A549 (cell line): ENCODE data around the gene ROPN1L. TPM values are rescaled to one million over a fixed set of nuclear protein-coding genes. Genes with fewer than 3 reads are reported as not detected.

ENCODE experiments used
- ATAC-seq, 2 experiments: fragments of 200-7000 bp in 1 of 2; fragments of >200 bp in 1 of 2; cut with Nextera tagmentation in 1 of 2; cut with Tn5 transposase in 1 of 2; 3 replicates each; pipeline versions ENCODE4 v1.8.0 to v1.9.1; 2018 to 2020; ENCODE audit warnings: mild to moderate bottlenecking in 1 of 2, moderate library complexity in 1 of 2
- CTCF ChIA-PET: fragments of 300-600 bp; sonication (Branson Sonifier 250); formaldehyde crosslinking; extraction: SDS; loops from one replicate; lab custom pipeline; 2021; ENCODE audit warnings: antibody characterized with exemption, inconsistent platforms; lab: Yijun Ruan, JAX
- POLR2A ChIA-PET: fragments of 350-600 bp; formaldehyde crosslinking; extraction: SDS; loops from one replicate; lab custom pipeline; 2021; ENCODE audit warnings: antibody characterized with exemption, inconsistent platforms; lab: Yijun Ruan, JAX
- DNase-seq, 2 experiments: peaks; one replicate each; pipeline versions ENCODE4 v3.0.0 to v3.0.0-alpha.2; 2011 to 2016; ENCODE audit warnings: low read depth in 1 of 2, low spot score in 1 of 2
- FAIRE-seq: peaks from 2 replicates; lab custom pipeline; 2011; peaks lifted over from hg19 to GRCh38; lab: Jason Lieb, UNC
- H3K27ac ChIP-seq, 2 experiments: fragments of >200 bp; sonication (Bioruptor Twin); formaldehyde crosslinking; 3 replicates each; pipeline ENCODE4 v1.5.1; 2016 to 2017
- H3K4me1 ChIP-seq: fragments of >200 bp; sonication (Bioruptor Twin); formaldehyde crosslinking; 3 replicates; pipeline ENCODE4 v1.6.1; 2016
- H3K4me2 ChIP-seq: fragments of >200 bp; sonication (Bioruptor Twin); formaldehyde crosslinking; 3 replicates; pipeline ENCODE4 v1.6.1; 2016
- H3K4me3 ChIP-seq: fragments of >200 bp; sonication (Bioruptor Twin); formaldehyde crosslinking; 3 replicates; pipeline ENCODE4 v1.5.1; 2016
- H3K9me3 ChIP-seq: fragments of >200 bp; sonication (Bioruptor Twin); formaldehyde crosslinking; 3 replicates; pipeline ENCODE4 v1.6.1; 2016
- ATOH8 ChIP-seq: fragments of 250-450 bp; sonication (Bioruptor Pico); IDR thresholded peaks from 2 replicates; pipeline ENCODE4 v1.5.0; 2020; ENCODE audit warnings: low read depth, mild to moderate bottlenecking, moderate library complexity
- BCL3 ChIP-seq: fragments of >200 bp; sonication (Bioruptor Twin); formaldehyde crosslinking; IDR thresholded peaks from 3 replicates; pipeline ENCODE4 v1.6.1; 2016
- CEBPB ChIP-seq, 2 experiments: fragments of >200 bp in 1 of 2; sonication (Bioruptor Twin) in 1 of 2; formaldehyde crosslinking in 1 of 2; IDR thresholded peaks; 2 replicates each; pipeline ENCODE4 v1.6.1; 2012 to 2016
- CHD2 ChIP-seq: fragments of 150-350 bp; IDR thresholded peaks from 2 replicates; pipeline ENCODE4 v1.6.1; 2014; ENCODE audit warnings: low read length; ENCODE audit not compliant: partially characterized antibody
- E2F6 ChIP-seq: IDR thresholded peaks from 2 replicates; pipeline ENCODE4 v1.6.1; 2012; ENCODE audit warnings: low read depth, borderline replicate concordance
- EP300 ChIP-seq, 2 experiments: fragments of >200 bp; sonication (Bioruptor Twin); formaldehyde crosslinking; IDR thresholded peaks; 2 replicates in 1 of 2; 3 replicates in 1 of 2; pipeline ENCODE4 v1.6.1; 2016 to 2017
- ESRRA ChIP-seq: fragments of 150-350 bp; IDR thresholded peaks from 2 replicates; pipeline ENCODE4 v1.6.1; 2014; ENCODE audit warnings: mild to moderate bottlenecking, low read length, borderline replicate concordance
- GATA3 ChIP-seq: IDR thresholded peaks from 2 replicates; pipeline ENCODE4 v1.6.1; 2012; ENCODE audit warnings: borderline replicate concordance
- HDAC2 ChIP-seq: fragments of 200-600 bp; sonication (generic); IDR thresholded peaks from 2 replicates; pipeline ENCODE4 v1.6.1; 2016
- HOXA7 ChIP-seq: fragments of 250-450 bp; sonication (Bioruptor Pico); IDR thresholded peaks from 2 replicates; pipeline ENCODE4 v1.5.0; 2020; ENCODE audit warnings: mild to moderate bottlenecking, moderate library complexity
- HOXB5 ChIP-seq: fragments of 250-450 bp; sonication (Bioruptor Pico); IDR thresholded peaks from 2 replicates; pipeline ENCODE4 v1.5.0; 2020; ENCODE audit warnings: mild to moderate bottlenecking, moderate library complexity
- KDM1A ChIP-seq: fragments of 200-600 bp; sonication (generic); IDR thresholded peaks from 2 replicates; pipeline ENCODE4 v1.6.1; 2016; ENCODE audit warnings: low read depth, mild to moderate bottlenecking
- MAX ChIP-seq: IDR thresholded peaks from 2 replicates; pipeline ENCODE4 v1.6.1; 2012
- NR3C1 ChIP-seq: fragments of >200 bp; sonication (Bioruptor Twin); formaldehyde crosslinking; IDR thresholded peaks from 3 replicates; pipeline ENCODE4 v1.6.1; 2017
- RARB ChIP-seq: fragments of 250-450 bp; sonication (Bioruptor Pico); IDR thresholded peaks from 2 replicates; pipeline ENCODE4 v1.8.0; 2021; ENCODE audit warnings: mild to moderate bottlenecking, moderate library complexity
- RFX5 ChIP-seq: fragments of 450-650 bp; IDR thresholded peaks from 2 replicates; pipeline ENCODE4 v1.7.1; 2014; ENCODE audit warnings: antibody characterized with exemption, mild to moderate bottlenecking, moderate library complexity
- SMC3 ChIP-seq: fragments of >200 bp; sonication (Bioruptor Twin); formaldehyde crosslinking; IDR thresholded peaks from 3 replicates; pipeline ENCODE4 v1.6.1; 2018; ENCODE audit warnings: inconsistent platforms
- TFCP2L1 ChIP-seq: fragments of 250-450 bp; sonication (Bioruptor Pico); IDR thresholded peaks from 2 replicates; pipeline ENCODE4 v1.5.0; 2021; ENCODE audit warnings: mild to moderate bottlenecking
- USF2 ChIP-seq: fragments of 450-650 bp; IDR thresholded peaks from 2 replicates; pipeline ENCODE4 v1.6.1; 2014; ENCODE audit warnings: antibody characterized with exemption
- ZNF302 ChIP-seq: fragments of 250-450 bp; sonication (Bioruptor Pico); IDR thresholded peaks from 2 replicates; pipeline ENCODE4 v1.9.0; 2021; ENCODE audit warnings: inconsistent platforms, mild to moderate bottlenecking, moderate library complexity
- whole genome bisulfite sequencing: methylation state at CpG from one replicate; pipeline ENCODE4 v1.1.6; 2017; ENCODE audit errors: missing lambda C conversion rate; 5-methylcytosine and 5-hydroxymethylcytosine counted together
- polyA plus RNA-seq, 4 experiments: library from polyadenylated mRNA; depleted of rRNA in 3 of 4; stranded (reverse); fragments of >200 nt; fragmentation: RNase III in 1 of 4; extraction: RNeasy Plus Mini Kit Qiagen cat#74134 plus additional on column Dnase treatment in 1 of 4; gene quantifications; 2 replicates in 3 of 4; 3 replicates in 1 of 4; pipeline ENCODE4 v1.2.3, GENCODE V29; 2011 to 2017

The ROPN1L gene
- polyA plus RNA-seq, 2 of the 4 experiments (the other 2 are of a cell fraction): 0.83 to 1.4 TPM

- no peak for TF ChIP-seq KDM1A
- TF ChIP-seq EP300 (IDR thresholded peaks at IDR 0.05): no peak
- TF ChIP-seq GATA3: 0 out of 2 replicates have a peak, but pooled peaks have one; percentile 21
- no peak for TF ChIP-seq CHD2
- no peak for TF ChIP-seq ATOH8 (CRISPR knock-in tag)
- no peak for TF ChIP-seq TFCP2L1 (CRISPR knock-in tag)
- no peak for TF ChIP-seq E2F6
- peak; percentile 10; the same call in 1 of the 3 replicates for TF ChIP-seq SMC3
- no peak for TF ChIP-seq ZNF302 (CRISPR knock-in tag)
- TF ChIP-seq HOXA7 (CRISPR knock-in tag): no peak
- TF ChIP-seq MAX: peak; percentile 55; the same call in 1 of the 2 replicates
- TF ChIP-seq RFX5: no peak
- no peak for TF ChIP-seq ESRRA
These were observed 13.1 kb downstream of the ROPN1L start (continued) for GRCh38 chr5:10454591-10455276.

GRCh38 chr5:10455277-10455670, 13.6 kb downstream of the ROPN1L start:
- TF ChIP-seq E2F6: no peak
- TF ChIP-seq CEBPB (IDR thresholded peaks at IDR 0.05): no peak
- no peak for TF ChIP-seq BCL3
- TF ChIP-seq NR3C1: no peak
- no peak for TF ChIP-seq ZNF302 (CRISPR knock-in tag)
- no peak for TF ChIP-seq HDAC2
- TF ChIP-seq KDM1A: no peak
- TF ChIP-seq HOXB5 (CRISPR knock-in tag): no peak
- no peak for TF ChIP-seq USF2
- no peak for TF ChIP-seq RARB (CRISPR knock-in tag)
- WGBS: 79% methylated on average over 8 of the region's 14 CpGs
- no peak for FAIRE-seq
- CTCF ChIA-PET: interaction anchor here (0.7 to 19.4 kb wide), 13 partner anchors 13 to 234 kb away, joined by 3 to 479 read pairs (median 5); partner anchors contain the start of gene ROPN1L
- H3K4me2 ChIP-seq: peak overlapping the region; percentile 78
- H3K4me1 ChIP-seq: peaks cover 65% of the 10 kb centered on the region
- H3K27ac ChIP-seq: peak overlapping the region; percentile 66 to 84
- ATAC-seq: no peak
- no peaks in the 10 kb centered on the region for H3K9me3 ChIP-seq
- no peak overlapping the region for H3K4me3 ChIP-seq
- no peak for DNase-seq
- POLR2A ChIA-PET: no interaction called here
